Naive thymus-derived CD8-positive, alpha-beta T cell (primary cell): ENCODE results near the gene SOX30. TPM values are rescaled to one million over a fixed set of nuclear protein-coding genes. Genes with fewer than 3 reads are reported as not detected.
A peak's percentile ranks its signal among the peaks of the same experiment; 100 is the strongest.
"Not testable (repeated sequence)": the region's sequence is repeated elsewhere in the genome, so short reads cannot be mapped to it uniquely, and the experiment has no call there.

Experiments
- ATAC-seq, 2 donors: fragments of 150-1000 bp; cut with Tn5 transposase in 1 of 2; sonication (Bioruptor Pico), chemical (Tn5 transposase) in 1 of 2; 1 replicate in 1 of 2; 2 replicates in 1 of 2; pipeline ENCODE4 v1.10.0; 2021; ENCODE audit warnings: mild to moderate bottlenecking in 2 of 2, moderate library complexity in 2 of 2
- POLR2A ChIA-PET: fragments of 350-600 bp; sonication (Branson Sonifier 250); formaldehyde crosslinking; loops from one replicate; lab custom pipeline; 2021; ENCODE audit warnings: antibody characterized with exemption; lab: Charles Lee
- DNase-seq, 10 donors: peaks; one replicate each; pipeline versions ENCODE4 v3.0.0 to v3.0.0-alpha.2; 2020 to 2022
- H3K27ac Mint-ChIP-seq, 10 donors: one replicate each; pipeline ENCODE4 v1.8.0; 2020 to 2022; ENCODE audit warnings: mild to moderate bottlenecking in 10 of 10, mixed read lengths in 10 of 10, moderate library complexity in 4 of 10, inconsistent platforms in 1 of 10
- H3K27me3 Mint-ChIP-seq, 5 donors: one replicate each; pipeline ENCODE4 v1.8.0; 2021 to 2022; ENCODE audit warnings: mixed read lengths in 5 of 5
- H3K36me3 Mint-ChIP-seq, 3 donors: one replicate each; pipeline ENCODE4 v1.8.0; 2020 to 2022; ENCODE audit warnings: mixed read lengths in 3 of 3, mild to moderate bottlenecking in 2 of 3, inconsistent platforms in 1 of 3
- H3K4me1 Mint-ChIP-seq, 4 donors: one replicate each; pipeline ENCODE4 v1.8.0; 2021 to 2022; ENCODE audit warnings: mixed read lengths in 4 of 4
- H3K4me3 Mint-ChIP-seq, 10 donors: one replicate each; pipeline ENCODE4 v1.8.0; 2020 to 2022; ENCODE audit warnings: mild to moderate bottlenecking in 10 of 10, mixed read lengths in 10 of 10, moderate library complexity in 6 of 10, inconsistent platforms in 1 of 10
- H3K9me3 Mint-ChIP-seq, 9 donors: one replicate each; pipeline ENCODE4 v1.8.0; 2020 to 2022; ENCODE audit warnings: mixed read lengths in 9 of 9, mild to moderate bottlenecking in 3 of 9, inconsistent platforms in 1 of 9, moderate library complexity in 1 of 9
- polyA plus RNA-seq, 3 donors: library from polyadenylated mRNA; unstranded; fragments of 300-500 nt; fragmentation: Illumina TruSeq; gene quantifications; one replicate each; pipeline ENCODE4 v1.2.3, GENCODE V29; 2021
- total RNA-seq, 8 experiments: library from RNA in 2 of 8; stranded (reverse) in 2 of 8; gene quantifications; one replicate each; pipeline ENCODE4 v1.2.3 and lab custom pipeline; 2021 to 2026

Gene SOX30
- total and polyA plus RNA-seq, 5 experiments from 2014 or later, result 0.07 to 0.44 (median 0.14) TPM

GRCh38 chr5:157677931-157678330 lies 25.7 kb upstream of the SOX30 start:
- no peaks in the 10 kb centered on the region for H3K4me1 Mint-ChIP-seq
- H3K36me3 Mint-ChIP-seq, result no peaks in the 10 kb centered on the region
- no peak overlapping the region for H3K27ac Mint-ChIP-seq
- DNase-seq (no peak), ATAC-seq (no peak)
- H3K4me3 Mint-ChIP-seq, result no peak overlapping the region
- peaks cover 0 to 11% (median 0%) of the 10 kb centered on the region in 5 donors for H3K27me3 Mint-ChIP-seq
- POLR2A ChIA-PET, result no interaction called here
- peaks cover 0 to 2% (median 0%) of the 10 kb centered on the region in 9 donors for H3K9me3 Mint-ChIP-seq

GRCh38 chr5:157674351-157674750 lies 22.1 kb upstream of the SOX30 start:
- POLR2A ChIA-PET, DNase-seq, H3K36me3 Mint-ChIP-seq, H3K27ac Mint-ChIP-seq, H3K9me3 Mint-ChIP-seq, ATAC-seq, H3K4me3 Mint-ChIP-seq: not testable (repeated sequence)
- H3K27me3 Mint-ChIP-seq, result peaks cover 18 to 44% (median 26%) of the 10 kb centered on the region in 5 donors
- H3K4me1 Mint-ChIP-seq, result peaks cover 20 to 28% (median 24%) of the 10 kb centered on the region in 4 donors

DNA sequence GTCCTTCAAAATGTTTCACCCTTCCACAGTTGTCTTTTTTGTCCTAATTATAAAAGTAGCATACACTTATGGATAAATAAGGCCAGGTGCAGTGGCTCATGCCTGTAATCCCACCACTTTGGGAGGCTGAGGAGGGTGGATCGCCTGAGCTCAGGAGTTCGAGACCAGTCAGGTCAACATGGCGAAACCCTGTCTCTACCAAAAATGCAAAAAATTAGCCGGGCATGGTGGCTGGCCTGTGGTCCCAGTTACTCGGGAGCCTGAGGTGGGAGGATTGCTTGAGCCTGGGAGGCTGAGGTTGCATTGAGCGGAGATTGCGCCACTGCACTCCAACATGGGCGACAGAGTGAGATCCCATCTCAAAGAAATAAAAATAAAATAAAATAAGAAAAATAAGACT lies 20.7 kb upstream of the SOX30 start:
- POLR2A ChIA-PET, result no interaction called here

GRCh38 chr5:157671592-157672330 lies 19.5 kb upstream of the SOX30 start:
- H3K27me3 Mint-ChIP-seq, result peaks cover 26 to 60% (median 38%) of the 10 kb centered on the region in 5 donors
- peaks cover 20 to 28% (median 24%) of the 10 kb centered on the region in 4 donors for H3K4me1 Mint-ChIP-seq
- DNase-seq, result no peak
- no peak for ATAC-seq
- peak overlapping the region; percentile 73 to 89 (median 81) for H3K4me3 Mint-ChIP-seq
- POLR2A ChIA-PET, result no interaction called here
- peaks cover 0 to 4% (median 4%) of the 10 kb centered on the region in 3 donors for H3K36me3 Mint-ChIP-seq
- H3K9me3 Mint-ChIP-seq, result peaks cover 0 to 4% (median 0%) of the 10 kb centered on the region in 9 donors
- peak overlapping the region in 3 of 10 donors; percentile 48 to 59 (median 49) for H3K27ac Mint-ChIP-seq

More for the DNA sequence above, 20.7 kb upstream of the SOX30 start:
- H3K27ac Mint-ChIP-seq, result peak overlapping the region in 1 of 10 donors; percentile 29
- H3K27me3 Mint-ChIP-seq, result peaks cover 25 to 55% (median 34%) of the 10 kb centered on the region in 5 donors
- peaks cover 0 to 4% (median 4%) of the 10 kb centered on the region in 3 donors for H3K36me3 Mint-ChIP-seq
- no peak for ATAC-seq
- H3K4me1 Mint-ChIP-seq, result peaks cover 20 to 28% (median 24%) of the 10 kb centered on the region in 4 donors
- H3K9me3 Mint-ChIP-seq, result peaks cover 0 to 4% (median 0%) of the 10 kb centered on the region in 9 donors
- DNase-seq, result no peak
- no peak overlapping the region for H3K4me3 Mint-ChIP-seq

DNA sequence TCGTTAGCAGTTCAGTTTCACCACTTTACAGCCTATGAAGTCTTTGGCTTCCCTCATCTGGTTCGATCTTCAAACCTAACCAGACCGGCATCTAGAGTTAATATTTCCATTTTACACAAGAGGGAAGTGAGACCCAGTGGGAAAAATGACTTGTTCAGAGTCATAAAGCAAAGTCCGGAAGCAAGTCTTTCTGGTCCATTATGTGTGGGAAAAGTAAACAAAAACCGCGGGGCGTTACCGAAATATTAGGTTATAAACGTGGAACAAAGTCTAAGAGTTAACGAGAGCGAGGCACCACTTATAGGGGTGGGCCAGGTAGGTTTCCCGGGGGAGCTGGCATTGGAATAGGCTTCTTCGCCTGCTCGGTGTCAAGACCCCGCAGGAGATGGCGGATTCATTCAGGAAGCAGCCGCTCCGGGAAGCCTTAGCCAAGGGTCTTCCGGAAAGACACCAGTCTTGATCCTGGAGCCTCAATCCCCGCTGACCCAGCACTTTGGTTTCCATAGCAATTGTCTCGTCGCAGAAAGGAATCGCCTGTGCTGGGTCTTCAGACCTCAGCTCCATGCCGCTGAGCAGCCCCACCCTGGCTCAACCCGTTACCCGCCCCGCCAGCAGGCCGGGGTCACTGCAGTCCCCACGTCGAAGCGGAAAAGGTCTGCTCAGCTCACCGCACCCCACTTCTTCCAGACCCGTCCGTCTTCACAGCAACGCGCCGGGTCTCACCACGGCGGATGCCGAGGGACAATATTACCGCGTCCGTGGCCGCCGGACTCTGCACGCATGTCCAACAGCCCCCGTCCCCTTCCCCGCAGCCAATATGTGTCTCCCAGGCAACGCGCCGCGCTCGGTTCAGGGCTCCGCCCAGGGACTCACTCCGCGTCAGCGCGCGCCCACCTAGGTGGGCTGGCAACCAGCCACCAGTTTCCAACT lies 18.7 kb upstream of the SOX30 start, which contains the start of gene C5orf52:
Gene C5orf52, plus strand, starts transcription at position 872 of the 930 bp plus-strand sequence. CDS start 82 bp downstream, outside the sequence.
- no peak for DNase-seq
- POLR2A ChIA-PET, result interaction anchor here (0.5 kb wide), 1 partner anchor 139 kb away, joined by 4 read pairs; no protein-coding TSS in a partner anchor
- Mint-ChIP-seq H3K4me1 (peaks cover 20 to 28% (median 24%) of the 10 kb centered on the region in 4 donors), H3K27ac (peak within 1 kb of the TSS in 3 of 10 donors; percentile 48 to 59 (median 49)), H3K9me3 (peaks cover 0 to 9% (median under 1%) of the 10 kb centered on the region in 9 donors), H3K27me3 (peaks cover 28 to 60% (median 38%) of the 10 kb centered on the region in 5 donors), H3K36me3 (peaks cover 0 to 4% (median 4%) of the 10 kb centered on the region in 3 donors), H3K4me3 (peak within 1 kb of the TSS; percentile 73 to 89 (median 81))
- peak; percentile 20 to 62 for ATAC-seq

- DNase-seq (no peak), ATAC-seq (no peak)
- no peak overlapping the region for H3K27ac Mint-ChIP-seq
- peaks cover 0 to 19% (median 4%) of the 10 kb centered on the region in 9 donors for H3K9me3 Mint-ChIP-seq
- peak overlapping the region in 4 of 10 donors; percentile 78 to 89 (median 81) for H3K4me3 Mint-ChIP-seq
- H3K27me3 Mint-ChIP-seq, result peaks cover 28 to 60% (median 38%) of the 10 kb centered on the region in 5 donors
- H3K36me3 Mint-ChIP-seq, result peaks cover under 1 to 4% (median 4%) of the 10 kb centered on the region in 3 donors
- peaks cover 20 to 28% (median 24%) of the 10 kb centered on the region in 4 donors for H3K4me1 Mint-ChIP-seq
- POLR2A ChIA-PET, result no interaction called here
Observed at GRCh38 chr5:157669701-157670097, 17.5 kb upstream of the SOX30 start.

GRCh38 chr5:157668356-157668755 lies 16.1 kb upstream of the SOX30 start:
- no peak overlapping the region for H3K27ac Mint-ChIP-seq
- no peak overlapping the region for H3K4me3 Mint-ChIP-seq
- DNase-seq (no peak), ATAC-seq (no peak)
- peaks cover 4 to 7% (median 4%) of the 10 kb centered on the region in 3 donors for H3K36me3 Mint-ChIP-seq
- peaks cover 0 to 28% (median 8%) of the 10 kb centered on the region in 9 donors for H3K9me3 Mint-ChIP-seq
- POLR2A ChIA-PET, result interaction anchor here (1.0 kb wide), 1 partner anchor 75 kb away, joined by 3 read pairs; the partner anchor contains the start of gene LSM11
- H3K4me1 Mint-ChIP-seq, result peaks cover 20 to 30% (median 25%) of the 10 kb centered on the region in 4 donors
- peaks cover 28 to 49% (median 38%) of the 10 kb centered on the region in 5 donors for H3K27me3 Mint-ChIP-seq

DNA sequence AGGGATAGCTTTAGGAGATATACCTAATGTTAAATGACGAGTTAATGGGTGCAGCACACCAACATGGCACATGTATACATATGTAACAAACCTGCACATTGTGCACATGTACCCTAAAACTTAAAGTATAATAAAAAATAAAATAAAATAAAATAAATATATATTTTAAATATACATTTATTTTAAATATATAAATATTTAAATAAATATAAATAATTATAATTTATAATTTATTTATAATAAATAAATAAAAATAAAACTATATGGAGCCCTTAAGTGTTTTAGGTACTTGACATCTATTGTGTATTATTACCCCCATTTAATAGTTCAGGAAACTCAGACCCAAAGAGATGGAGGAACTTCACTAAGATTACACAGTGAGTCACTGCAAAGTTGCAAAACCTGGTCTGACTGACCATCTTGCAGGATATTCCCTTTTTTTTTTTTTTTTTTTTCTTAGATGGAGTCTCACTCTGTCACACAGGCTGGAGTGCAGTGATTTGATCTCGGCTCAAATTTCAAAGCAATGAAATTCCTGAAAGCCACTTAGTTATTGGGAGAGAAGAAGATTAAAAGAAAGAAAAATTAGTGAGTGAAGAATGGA lies 13.3 kb upstream of the SOX30 start:
- POLR2A ChIA-PET, result no interaction called here
- Mint-ChIP-seq H3K27me3 (peaks cover 15 to 28% (median 22%) of the 10 kb centered on the region in 5 donors), H3K4me3 (no peak overlapping the region), H3K9me3 (peaks cover 0 to 49% (median 11%) of the 10 kb centered on the region in 9 donors), H3K27ac (no peak overlapping the region), H3K4me1 (peaks cover 3 to 16% (median 7%) of the 10 kb centered on the region in 4 donors), H3K36me3 (peaks cover 0 to 21% (median 8%) of the 10 kb centered on the region in 3 donors)
- DNase-seq (no peak), ATAC-seq (no peak)

DNA sequence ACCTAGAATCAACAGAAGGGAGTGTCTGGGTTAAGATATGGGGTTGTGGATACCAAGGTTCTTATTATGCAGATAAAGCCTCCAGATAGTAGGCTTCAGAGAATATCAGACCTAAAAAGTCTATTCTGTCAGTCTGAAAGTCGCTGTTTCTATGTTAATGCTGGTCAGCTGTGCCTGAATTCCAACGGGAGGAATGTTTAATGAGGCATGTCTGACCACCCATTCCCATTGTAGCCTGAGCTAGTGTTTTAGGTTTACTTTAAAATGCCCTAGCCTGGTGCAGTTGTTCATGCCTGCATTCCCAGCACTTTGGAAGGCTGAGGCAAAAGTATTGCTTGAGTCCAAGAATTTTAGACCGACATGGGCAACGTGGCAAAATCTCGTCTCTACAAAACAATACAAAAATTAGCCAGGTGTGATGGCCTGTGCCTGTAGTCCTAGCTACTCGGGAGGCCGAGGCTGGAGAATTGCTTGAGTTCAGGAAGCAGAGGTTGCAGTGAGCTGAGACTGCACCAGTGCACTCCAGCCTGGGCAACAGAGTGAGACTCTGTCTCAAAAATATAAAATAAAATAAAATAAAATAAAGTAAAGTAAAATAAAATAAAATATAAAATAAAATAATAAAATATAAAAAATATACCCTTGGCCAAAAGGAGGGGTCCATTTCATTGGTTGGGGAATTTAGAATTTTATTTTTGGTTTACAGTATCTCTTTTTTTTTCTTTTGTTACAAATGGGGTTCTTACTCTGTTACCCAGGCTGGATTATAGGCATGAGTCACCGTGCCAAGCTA lies 7.8 kb upstream of the SOX30 start:
- H3K27me3 Mint-ChIP-seq, result peaks cover 0 to 2% (median 0%) of the 10 kb centered on the region in 5 donors
- DNase-seq, result no peak
- peaks cover 7 to 47% (median 24%) of the 10 kb centered on the region in 3 donors for H3K36me3 Mint-ChIP-seq
- H3K27ac Mint-ChIP-seq, result no peak overlapping the region
- POLR2A ChIA-PET, result no interaction called here
- peaks cover 11 to 83% (median 28%) of the 10 kb centered on the region in 9 donors for H3K9me3 Mint-ChIP-seq
- H3K4me1 Mint-ChIP-seq, result peaks cover 0 to 7% (median 0%) of the 10 kb centered on the region in 4 donors
- H3K4me3 Mint-ChIP-seq, result no peak overlapping the region
- no peak for ATAC-seq

GRCh38 chr5:157658893-157659292 lies 6.7 kb upstream of the SOX30 start:
- Mint-ChIP-seq H3K4me3 (no peak overlapping the region), H3K27me3 (peaks cover 0 to 2% (median 0%) of the 10 kb centered on the region in 5 donors), H3K9me3 (peaks cover 12 to 79% (median 28%) of the 10 kb centered on the region in 9 donors), H3K4me1 (peaks cover 0 to 7% (median 0%) of the 10 kb centered on the region in 4 donors), H3K27ac (no peak overlapping the region), H3K36me3 (peaks cover 7 to 48% (median 27%) of the 10 kb centered on the region in 3 donors)
- POLR2A ChIA-PET, result no interaction called here
- no peak for ATAC-seq
- DNase-seq, result no peak

DNA sequence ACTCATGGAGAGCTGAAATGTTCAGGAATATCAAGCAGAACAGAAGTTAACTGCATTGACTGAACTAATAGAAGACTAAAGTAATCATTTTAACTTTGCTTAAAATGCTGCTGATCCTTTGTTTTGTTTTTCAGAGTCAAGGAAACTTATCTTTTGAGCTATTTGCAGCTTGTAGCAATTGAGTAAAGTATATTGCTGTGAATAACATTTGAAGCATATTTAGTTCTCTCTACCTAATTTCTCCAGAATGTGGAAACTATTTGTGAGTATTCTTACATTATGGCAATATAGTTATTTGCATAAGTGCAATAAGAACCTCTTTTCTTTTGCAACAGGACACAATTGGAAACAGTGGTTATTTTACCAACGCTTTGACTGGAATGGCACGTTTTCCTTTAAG lies 5.3 kb upstream of the SOX30 start:
- Mint-ChIP-seq H3K4me3 (no peak overlapping the region), H3K9me3 (peaks cover 17 to 82% (median 38%) of the 10 kb centered on the region in 9 donors), H3K4me1 (peaks cover 0 to 7% (median 5%) of the 10 kb centered on the region in 4 donors), H3K36me3 (peaks cover 7 to 51% (median 35%) of the 10 kb centered on the region in 3 donors), H3K27ac (no peak overlapping the region), H3K27me3 (peaks cover 0 to 3% (median 0%) of the 10 kb centered on the region in 5 donors)
- ATAC-seq, result no peak
- DNase-seq, result no peak
- POLR2A ChIA-PET, result no interaction called here
